Uterus (tissue), 4 donors: ENCODE results near the gene ANXA4. TPM values are rescaled to one million over a fixed set of nuclear protein-coding genes. Genes with fewer than 3 reads are reported as not detected.

Experiments used
- DNase-seq, 2 donors: peaks; one replicate each; pipeline ENCODE4 v3.0.0-alpha.2; 2019 to 2020
- H3K27ac ChIP-seq, 2 donors: fragments of 200-600 bp; sonication (generic); 1 replicate in 1 of 2; 2 replicates in 1 of 2; pipeline ENCODE4 v1.5.1; 2016 to 2018
- H3K27me3 ChIP-seq, 2 donors: fragments of 200-600 bp; sonication (generic); one replicate each; pipeline ENCODE4 v1.5.1; 2018 to 2019; ENCODE audit warnings: control low read depth in 1 of 2
- H3K36me3 ChIP-seq, 2 donors: fragments of 200-600 bp; sonication (generic); one replicate each; pipeline ENCODE4 v1.5.1; 2019; ENCODE audit warnings: control low read depth in 1 of 2
- H3K4me1 ChIP-seq, 2 donors: fragments of 200-600 bp; sonication (generic); one replicate each; pipeline ENCODE4 v1.5.1; 2018 to 2019; ENCODE audit warnings: control low read depth in 1 of 2
- H3K4me3 ChIP-seq, 2 donors: fragments of 200-600 bp; sonication (generic); 1 replicate in 1 of 2; 2 replicates in 1 of 2; pipeline ENCODE4 v1.5.1; 2018 to 2019; ENCODE audit warnings: mild to moderate bottlenecking in 1 of 2
- H3K9me3 ChIP-seq, 2 donors: fragments of 200-600 bp; sonication (generic); one replicate each; pipeline ENCODE4 v1.5.1; 2019; ENCODE audit warnings: control low read depth in 1 of 2
- CTCF ChIP-seq, 4 experiments: fragments of 200-600 bp in 2 of 4; fragments of 450-650 bp in 2 of 4; sonication (generic) in 2 of 4; IDR thresholded peaks; one replicate each; pipeline ENCODE4 v1.5.1; 2016 to 2019; ENCODE audit warnings: antibody characterized with exemption in 4 of 4, mild to moderate bottlenecking in 2 of 4, moderate library complexity in 1 of 4
- POLR2A ChIP-seq, 2 donors: fragments of 450-650 bp; IDR thresholded peaks; one replicate each; pipeline ENCODE4 v1.6.1; 2016; ENCODE audit warnings: antibody characterized with exemption in 2 of 2, mild to moderate bottlenecking in 1 of 2, moderate library complexity in 1 of 2
- intact Hi-C: fragments of 100-400 bp; cut with DNase I; formaldehyde crosslinking; loops from one replicate; pipeline ENCODE4 v1.15.1; 2023; ENCODE audit warnings: low total_unique reads
- total RNA-seq, 4 donors: library from RNA; depleted of rRNA in 3 of 4; stranded (reverse); fragments of >200 nt in 3 of 4; gene quantifications; one replicate each; pipeline versions ENCODE4 v1.1.0 to v1.2.4, GENCODE V29; 2014 to 2023
- donor health status: DM: yes; HTN: yes; CAD: no.

The ANXA4 gene
- total RNA-seq, 4 donors from 2014 or later = 17.4 to 78.5 (median 32.4) TPM

GRCh38 chr2:69767034-69767433, 25.1 kb downstream of the ANXA4 start:
- Histone ChIP-seq H3K4me1 (peaks cover 0 to 3% of the 10 kb centered on the region in 2 donors), H3K36me3 (no peaks in the 10 kb centered on the region), H3K27ac (peak overlapping the region; percentile 7 to 24), H3K9me3 (no peaks in the 10 kb centered on the region), H3K4me3 (no peak overlapping the region), H3K27me3 (no peaks in the 10 kb centered on the region)
- intact Hi-C loops = no loop called here
- TF ChIP-seq POLR2A (IDR thresholded peaks at IDR 0.05) (no peak), CTCF (IDR thresholded peaks at IDR 0.05) (no peak)
- no peak for DNase-seq

- H3K27me3 ChIP-seq = no peaks in the 10 kb centered on the region
- no peaks in the 10 kb centered on the region for H3K36me3 ChIP-seq
- TF ChIP-seq CTCF (IDR thresholded peaks at IDR 0.05) (no peak), POLR2A (IDR thresholded peaks at IDR 0.05) (no peak)
- no peaks in the 10 kb centered on the region for H3K9me3 ChIP-seq
- no peak overlapping the region for H3K4me3 ChIP-seq
- peaks cover 0 to 3% of the 10 kb centered on the region in 2 donors for H3K4me1 ChIP-seq
- intact Hi-C loops = no loop called here
- H3K27ac ChIP-seq = no peak overlapping the region
- DNase-seq = no peak
Observed at GRCh38 chr2:69768235-69768634, 26.3 kb downstream of the ANXA4 start.

GRCh38 chr2:69768789-69769188, 26.9 kb downstream of the ANXA4 start:
- H3K27ac ChIP-seq = no peak overlapping the region
- TF ChIP-seq CTCF (IDR thresholded peaks at IDR 0.05) (no peak), POLR2A (IDR thresholded peaks at IDR 0.05) (no peak)
- intact Hi-C loops = no loop called here

GRCh38 chr2:69769272-69769671, 27.3 kb downstream of the ANXA4 start:
- intact Hi-C loops = no loop called here
- DNase-seq = no peak
- Histone ChIP-seq H3K9me3 (no peaks in the 10 kb centered on the region), H3K36me3 (no peaks in the 10 kb centered on the region), H3K4me3 (no peak overlapping the region), H3K27ac (peak overlapping the region; percentile 14 to 57), H3K4me1 (peaks cover 0 to 3% of the 10 kb centered on the region in 2 donors), H3K27me3 (no peaks in the 10 kb centered on the region)
- TF ChIP-seq POLR2A (IDR thresholded peaks at IDR 0.05) (no peak), CTCF (IDR thresholded peaks at IDR 0.05) (no peak)

More at GRCh38 chr2:69768789-69769188, 26.9 kb downstream of the ANXA4 start:
- Histone ChIP-seq H3K4me3 (no peak overlapping the region), H3K4me1 (peaks cover 0 to 3% of the 10 kb centered on the region in 2 donors), H3K9me3 (no peaks in the 10 kb centered on the region), H3K36me3 (no peaks in the 10 kb centered on the region), H3K27me3 (no peaks in the 10 kb centered on the region)
- no peak for DNase-seq

GRCh38 chr2:69770193-69770702, 28.3 kb downstream of the ANXA4 start:
- Histone ChIP-seq H3K4me1 (peaks cover 0 to 3% of the 10 kb centered on the region in 2 donors), H3K27me3 (no peaks in the 10 kb centered on the region), H3K9me3 (no peaks in the 10 kb centered on the region), H3K36me3 (no peaks in the 10 kb centered on the region), H3K4me3 (no peak overlapping the region), H3K27ac (peak overlapping the region; percentile 14 to 57)
- DNase-seq = no peak
- intact Hi-C loops = no loop called here
- TF ChIP-seq CTCF (IDR thresholded peaks at IDR 0.05) (no peak), POLR2A (IDR thresholded peaks at IDR 0.05) (no peak)
